IMR-90 (cell line): ENCODE results near the gene ADGRF4. TPM values are rescaled to one million over a fixed set of nuclear protein-coding genes. Genes with fewer than 3 reads are reported as not detected.

Source experiments
- ATAC-seq: fragments of 200-7000 bp; cut with Tn5 transposase; 2 replicates; pipeline ENCODE4 v1.9.1; 2020; ENCODE audit warnings: low read depth, mild to moderate bottlenecking, moderate library complexity
- BruUV-seq: library from RNA; stranded (reverse); fragments of 400-500 nt; replicated peaks from 2 replicates; lab custom pipeline; 2021; lab: Mats Ljungman, UMichigan
- CTCF ChIA-PET: fragments of 300-600 bp; formaldehyde crosslinking; extraction: SDS; loops from one replicate; lab custom pipeline; 2021; ENCODE audit warnings: antibody characterized with exemption; lab: Yijun Ruan, JAX
- POLR2A ChIA-PET: fragments of 300-600 bp; sonication (Branson Sonifier 250); formaldehyde crosslinking; loops from one replicate; lab custom pipeline; 2022; ENCODE audit warnings: antibody characterized with exemption; ENCODE audit not compliant: unreplicated experiment; lab: Charles Lee
- DNase-seq: peaks from one replicate; pipeline ENCODE4 v3.0.0; 2013
- H2AFZ ChIP-seq: replicated peaks from 2 replicates; pipeline ENCODE3; 2013; ENCODE audit warnings: low read length, mild to moderate bottlenecking; ENCODE audit not compliant: poor library complexity
- H2AK5ac ChIP-seq: 2 replicates; pipeline ENCODE4 v1.6.1; 2013; ENCODE audit warnings: low read depth, low read length, inconsistent platforms
- H2AK9ac ChIP-seq: replicated peaks from 2 replicates; pipeline ENCODE3; 2013; ENCODE audit warnings: mild to moderate bottlenecking, low read depth, low read length, moderate library complexity; ENCODE audit not compliant: poor library complexity
- H2BK120ac ChIP-seq: 2 replicates; pipeline ENCODE4 v1.6.1; 2013; ENCODE audit warnings: low read depth, low read length, inconsistent platforms
- H2BK15ac ChIP-seq: 3 replicates; pipeline ENCODE4 v1.6.1; 2013; ENCODE audit warnings: low read depth, low read length, inconsistent platforms
- H2BK20ac ChIP-seq: 2 replicates; pipeline ENCODE4 v1.6.1; 2013; ENCODE audit warnings: low read depth, mild to moderate bottlenecking, inconsistent platforms, low read length, moderate library complexity
- H2BK5ac ChIP-seq: 2 replicates; pipeline ENCODE4 v1.6.1; 2013; ENCODE audit warnings: mild to moderate bottlenecking, low read depth, low read length, inconsistent platforms; ENCODE audit not compliant: poor library complexity, severe bottlenecking
- H3K14ac ChIP-seq: replicated peaks from 2 replicates; pipeline ENCODE4 v1.6.1; 2013; ENCODE audit warnings: low read depth, low read length, inconsistent platforms
- H3K18ac ChIP-seq: 2 replicates; pipeline ENCODE4 v1.6.1; 2013; ENCODE audit warnings: low read depth, low read length, control low read depth
- H3K23ac ChIP-seq: 2 replicates; pipeline ENCODE4 v1.6.1; 2013; ENCODE audit warnings: low read depth, low read length, inconsistent platforms
- H3K27ac ChIP-seq: 2 replicates; pipeline ENCODE4 v1.5.1; 2013; ENCODE audit warnings: mild to moderate bottlenecking, control low read depth, low read length; ENCODE audit not compliant: insufficient read depth
- H3K27me3 ChIP-seq: 2 replicates; pipeline ENCODE4 v1.6.1; 2013; ENCODE audit warnings: low read length; ENCODE audit not compliant: control insufficient read depth, insufficient read depth
- H3K36me3 ChIP-seq: 2 replicates; pipeline ENCODE4 v1.6.1; 2013; ENCODE audit warnings: low read length, mixed read lengths; ENCODE audit not compliant: control insufficient read depth, insufficient read depth
- H3K4ac ChIP-seq: 2 replicates; pipeline ENCODE4 v1.6.1; 2013; ENCODE audit warnings: low read depth, low read length, inconsistent platforms
- H3K4me1 ChIP-seq: 2 replicates; pipeline ENCODE4 v1.6.1; 2013; ENCODE audit warnings: low read length, mixed read lengths; ENCODE audit not compliant: control insufficient read depth, insufficient read depth
- H3K4me2 ChIP-seq: 2 replicates; pipeline ENCODE4 v1.6.1; 2013; ENCODE audit warnings: low read depth, mild to moderate bottlenecking, control low read depth, low read length, moderate library complexity
- H3K4me3 ChIP-seq: 2 replicates; pipeline ENCODE4 v1.5.1; 2013; ENCODE audit warnings: low read depth, mild to moderate bottlenecking, control low read depth, low read length, moderate library complexity; ENCODE audit not compliant: insufficient read depth
- H3K56ac ChIP-seq: 2 replicates; pipeline ENCODE4 v1.6.1; 2013; ENCODE audit warnings: low read length, inconsistent platforms; ENCODE audit not compliant: insufficient read depth; ENCODE audit errors: extremely low read depth
- H3K79me1 ChIP-seq, 2 experiments: 2 replicates each; pipeline ENCODE4 v1.6.1; 2013; ENCODE audit warnings: low read length in 2 of 2, inconsistent platforms in 1 of 2, low read depth in 1 of 2
- H3K9ac ChIP-seq: 2 replicates; pipeline ENCODE4 v1.6.1; 2013; ENCODE audit warnings: low read depth, low read length, control low read depth
- H3K9me1 ChIP-seq: 2 replicates; pipeline ENCODE4 v1.6.1; 2013; ENCODE audit warnings: low read length, inconsistent platforms; ENCODE audit not compliant: insufficient read depth
- H3K9me3 ChIP-seq: 2 replicates; pipeline ENCODE4 v1.6.1; 2013; ENCODE audit warnings: low read length; ENCODE audit not compliant: control insufficient read depth, insufficient read depth
- H4K20me1 ChIP-seq: 2 replicates; pipeline ENCODE4 v1.6.1; 2013; ENCODE audit warnings: low read length, inconsistent platforms; ENCODE audit not compliant: insufficient read depth
- H4K5ac ChIP-seq: 2 replicates; pipeline ENCODE4 v1.6.1; 2013; ENCODE audit warnings: mild to moderate bottlenecking, low read depth, low read length, control low read depth
- H4K8ac ChIP-seq, 2 experiments: 2 replicates each; pipeline ENCODE4 v1.6.1; 2013; ENCODE audit warnings: low read depth in 2 of 2, low read length in 2 of 2, control low read depth in 1 of 2, inconsistent platforms in 1 of 2
- H4K91ac ChIP-seq: 2 replicates; pipeline ENCODE4 v1.6.1; 2013; ENCODE audit warnings: low read depth, low read length, inconsistent platforms; ENCODE audit not compliant: insufficient read depth
- BHLHE40 ChIP-seq: fragments of 150-350 bp; IDR thresholded peaks from 2 replicates; pipeline ENCODE4 v1.6.1; 2016; ENCODE audit warnings: mild to moderate bottlenecking, low read depth, low read length
- CEBPB ChIP-seq: IDR thresholded peaks from 2 replicates; pipeline ENCODE4 v1.6.1; 2012; ENCODE audit warnings: low read depth, low read length, improper control_type of control experiment
- CHD1 ChIP-seq: IDR thresholded peaks from 2 replicates; pipeline ENCODE4 v1.6.1; 2012; ENCODE audit warnings: low read depth, low read length, improper control_type of control experiment
- CTCF ChIP-seq: conservative IDR thresholded peaks from 2 replicates; pipeline ENCODE4 v1.5.1; 2012; ENCODE audit warnings: mild to moderate bottlenecking, low read depth, low read length, improper control_type of control experiment
- ELK1 ChIP-seq: fragments of 150-350 bp; IDR thresholded peaks from 2 replicates; pipeline ENCODE4 v1.6.1; 2016; ENCODE audit warnings: low read depth, mild to moderate bottlenecking, low read length, moderate library complexity, borderline replicate concordance
- FOS ChIP-seq: fragments of 150-350 bp; IDR thresholded peaks from 2 replicates; pipeline ENCODE4 v1.6.1; 2016; ENCODE audit warnings: low read depth, low read length
- MAFK ChIP-seq: IDR thresholded peaks from 2 replicates; pipeline ENCODE4 v1.6.1; 2012; ENCODE audit warnings: low read depth, low read length, improper control_type of control experiment
- MAZ ChIP-seq: IDR thresholded peaks from 2 replicates; pipeline ENCODE4 v1.6.1; 2012; ENCODE audit warnings: low read depth, mild to moderate bottlenecking, low read length, improper control_type of control experiment, moderate library complexity, borderline replicate concordance
- MXI1 ChIP-seq: IDR thresholded peaks from 2 replicates; pipeline ENCODE4 v1.6.1; 2012; ENCODE audit warnings: low read depth, mild to moderate bottlenecking, low read length, moderate library complexity, borderline replicate concordance
- NFE2L2 ChIP-seq: fragments of 150-350 bp; IDR thresholded peaks from 2 replicates; pipeline ENCODE4 v1.6.1; 2016; ENCODE audit warnings: low read depth, mild to moderate bottlenecking, low read length
- POLR2A ChIP-seq: IDR thresholded peaks from 2 replicates; pipeline ENCODE4 v1.6.1; 2012; ENCODE audit warnings: mild to moderate bottlenecking, low read depth, low read length
- RAD21 ChIP-seq: IDR thresholded peaks from 2 replicates; pipeline ENCODE4 v1.6.1; 2012; ENCODE audit warnings: low read length, improper control_type of control experiment
- RCOR1 ChIP-seq: IDR thresholded peaks from 2 replicates; pipeline ENCODE4 v1.6.1; 2012; ENCODE audit warnings: mild to moderate bottlenecking, low read length, improper control_type of control experiment; ENCODE audit not compliant: insufficient replicate concordance
- RFX5 ChIP-seq: IDR thresholded peaks from 2 replicates; pipeline ENCODE4 v1.8.0; 2012; ENCODE audit warnings: low read depth, mild to moderate bottlenecking, low read length, moderate library complexity
- SMC3 ChIP-seq: fragments of 150-350 bp; IDR thresholded peaks from 2 replicates; pipeline ENCODE4 v1.6.1; 2016; ENCODE audit warnings: low read depth, mild to moderate bottlenecking, antibody characterized with exemption, low read length, moderate library complexity
- USF2 ChIP-seq: fragments of 150-350 bp; IDR thresholded peaks from 2 replicates; pipeline ENCODE4 v1.6.1; 2017; ENCODE audit warnings: mild to moderate bottlenecking, antibody characterized with exemption, low read length, low read depth
- WGBS, 2 experiments: methylation state at CpG; one replicate each; pipeline versions ENCODE4 v1.1.5 to v1.1.7; 2013; ENCODE audit warnings: missing lambda C conversion rate in 2 of 2; ENCODE audit not compliant: insufficient read length in 1 of 2; ENCODE audit errors: extremely low coverage in 2 of 2; 5-methylcytosine and 5-hydroxymethylcytosine counted together
- dilution Hi-C: fragments of 300-500 bp; cut with HindIII; formaldehyde crosslinking; loops from one replicate; pipeline ENCODE4 v1.14.3; 2018; ENCODE audit warnings: low sequenced_read_pairs; ENCODE audit not compliant: unreplicated experiment
- in situ Hi-C: fragments of 300-500 bp; cut with MboI; formaldehyde crosslinking; loops from 3 replicates; pipeline ENCODE4 v1.14.3; 2019; ENCODE audit warnings: low sequenced_read_pairs, inconsistent platforms, mixed read lengths
- intact Hi-C: fragments of 100-400 bp; cut with micrococcal nuclease; formaldehyde crosslinking; loops from 2 replicates; pipeline ENCODE4 v1.10.0; 2022
- polyA plus RNA-seq, 3 experiments: library from polyadenylated mRNA; depleted of rRNA; stranded (reverse); fragments of >200 nt; gene quantifications; 2 replicates each; pipeline ENCODE4 v1.2.3, GENCODE V29; 2012; ENCODE audit warnings: low replicate concordance in 1 of 3
- total RNA-seq: library from RNA; depleted of rRNA; stranded (reverse); fragments of >200 nt; gene quantifications from 2 replicates; pipeline ENCODE4 v1.2.3, GENCODE V29; 2012

Gene ADGRF4
- total and polyA plus RNA-seq, 2 of the 4 experiments (the other 2 are of a cell fraction), result under 0.01 to 0.02 TPM

- CTCF ChIA-PET, result interaction anchor here (1.1 kb wide), 1 partner anchor 21 kb away, joined by 3 read pairs; no protein-coding TSS in a partner anchor
- intact Hi-C loops, result no loop called here
These were observed 68.1 kb downstream of the ADGRF4 start for GRCh38 chr6:47766445-47766844.

More at GRCh38 chr6:47766445-47766844, 68.1 kb downstream of the ADGRF4 start:
- Histone ChIP-seq H3K18ac (no peak overlapping the region), H3K36me3 (no peaks in the 10 kb centered on the region), H4K20me1 (no peaks in the 10 kb centered on the region), H2AK5ac (no peak overlapping the region), H2BK15ac (no peak overlapping the region), H4K5ac (no peak overlapping the region), H3K4me3 (no peak overlapping the region), H2AK9ac (no peak overlapping the region), H2BK5ac (no peak overlapping the region), H4K91ac (no peak overlapping the region), H2BK20ac (no peak overlapping the region), H3K14ac (no peak overlapping the region), H3K4me2 (no peak overlapping the region), H4K8ac (no peak overlapping the region), H3K4me1 (no peaks in the 10 kb centered on the region), H3K9me1 (no peaks in the 10 kb centered on the region), H3K56ac (no peak overlapping the region), H3K79me1 (no peaks in the 10 kb centered on the region), H3K9ac (no peak overlapping the region), H3K4ac (no peak overlapping the region), H3K23ac (no peak overlapping the region), H3K9me3 (no peaks in the 10 kb centered on the region), H3K27me3 (no peaks in the 10 kb centered on the region), H3K27ac (no peak overlapping the region), H2AFZ (no peak overlapping the region), H2BK120ac (no peak overlapping the region)
- dilution Hi-C loops (no loop called here), in situ Hi-C loops (no loop called here)
- no peak for ATAC-seq
- no CpG with 5 or more reads among the region's 3 CpGs for WGBS, 2 experiments
- BruUV-seq, result no TSS peak
- DNase-seq, result no peak
- POLR2A ChIA-PET, result no interaction called here
- TF ChIP-seq RCOR1 (no peak), BHLHE40 (no peak), CEBPB (no peak), FOS (no peak), MAZ (no peak), CTCF (no peak), RFX5 (no peak), ELK1 (no peak), POLR2A (no peak), MAFK (no peak), RAD21 (no peak), CHD1 (no peak), MXI1 (no peak), NFE2L2 (no peak), SMC3 (no peak), USF2 (no peak)
